HEK293 (cell line): Measurements from ENCODE around the gene QPCTL.

ENCODE experiments used
- FEZF1 ChIP-seq: fragments of 450-650 bp; formaldehyde crosslinking; IDR thresholded peaks from 2 replicates; pipeline ENCODE4 v1.5.1; 2016; ENCODE audit warnings: missing biosample characterization, missing genetic modification characterization
- GFI1B ChIP-seq: fragments of 450-650 bp; formaldehyde crosslinking; IDR thresholded peaks from 2 replicates; pipeline ENCODE4 v1.5.1; 2016; ENCODE audit warnings: missing biosample characterization, missing genetic modification characterization
- GLIS2 ChIP-seq: fragments of 450-650 bp; formaldehyde crosslinking; IDR thresholded peaks from 2 replicates; pipeline ENCODE4 v1.5.1; 2016; ENCODE audit warnings: missing biosample characterization, missing genetic modification characterization
- KLF8 ChIP-seq: fragments of 450-650 bp; formaldehyde crosslinking; IDR thresholded peaks from 2 replicates; pipeline ENCODE4 v1.5.1; 2016; ENCODE audit warnings: missing biosample characterization, missing genetic modification characterization
- MYNN ChIP-seq: fragments of 450-650 bp; formaldehyde crosslinking; IDR thresholded peaks from 2 replicates; pipeline ENCODE4 v1.5.1; 2016; ENCODE audit warnings: missing biosample characterization, missing genetic modification characterization, borderline replicate concordance
- RBAK ChIP-seq: fragments of 450-650 bp; formaldehyde crosslinking; IDR thresholded peaks from 2 replicates; pipeline ENCODE4 v1.5.1; 2016; ENCODE audit warnings: missing biosample characterization, missing genetic modification characterization
- TRIM28 ChIP-seq: IDR thresholded peaks from 2 replicates; pipeline ENCODE4 v1.6.1; 2011; ENCODE audit warnings: low read length, control low read depth, borderline replicate concordance
- YY1 ChIP-seq: fragments of 450-650 bp; formaldehyde crosslinking; IDR thresholded peaks from 2 replicates; pipeline ENCODE4 v1.5.1; 2018; ENCODE audit warnings: missing biosample characterization, missing genetic modification characterization
- ZBTB1 ChIP-seq: fragments of 450-650 bp; formaldehyde crosslinking; IDR thresholded peaks from 2 replicates; pipeline ENCODE4 v1.5.1; 2016; ENCODE audit warnings: missing biosample characterization, missing genetic modification characterization
- ZNF19 ChIP-seq: fragments of 450-650 bp; formaldehyde crosslinking; IDR thresholded peaks from 2 replicates; pipeline ENCODE4; 2016; ENCODE audit warnings: missing biosample characterization, missing genetic modification characterization, low read depth
- ZNF214 ChIP-seq: fragments of 450-650 bp; formaldehyde crosslinking; IDR thresholded peaks from 2 replicates; pipeline ENCODE4 v1.5.1; 2017; ENCODE audit warnings: missing biosample characterization, mild to moderate bottlenecking, missing genetic modification characterization, borderline replicate concordance
- ZNF239 ChIP-seq: fragments of 450-650 bp; formaldehyde crosslinking; IDR thresholded peaks from 2 replicates; pipeline ENCODE4 v1.5.1; 2016; ENCODE audit warnings: missing biosample characterization, missing genetic modification characterization
- ZNF416 ChIP-seq: fragments of 450-650 bp; formaldehyde crosslinking; IDR thresholded peaks from 2 replicates; pipeline ENCODE4 v1.5.1; 2016; ENCODE audit warnings: missing biosample characterization, missing genetic modification characterization
- ZNF660 ChIP-seq: fragments of 450-650 bp; IDR thresholded peaks from 2 replicates; pipeline ENCODE4 v1.5.1; 2018; ENCODE audit warnings: missing biosample characterization, mild to moderate bottlenecking, missing genetic modification characterization
- ZNF701 ChIP-seq: fragments of 450-650 bp; formaldehyde crosslinking; IDR thresholded peaks from 2 replicates; pipeline ENCODE4 v1.5.1; 2016; ENCODE audit warnings: missing biosample characterization, missing genetic modification characterization
- ZNF776 ChIP-seq: fragments of 450-650 bp; formaldehyde crosslinking; IDR thresholded peaks from 2 replicates; pipeline ENCODE4 v1.5.0; 2017; ENCODE audit warnings: missing biosample characterization, missing genetic modification characterization, borderline replicate concordance
- ZNF777 ChIP-seq: fragments of 450-650 bp; formaldehyde crosslinking; IDR thresholded peaks from 2 replicates; pipeline ENCODE4 v1.5.1; 2017; ENCODE audit warnings: missing biosample characterization, missing genetic modification characterization, borderline replicate concordance
- TF ChIP-seq, protein P1 (sequence below): fragments of 450-650 bp; formaldehyde crosslinking; IDR thresholded peaks from 2 replicates; pipeline ENCODE4 v1.5.1; 2017; ENCODE audit warnings: missing biosample characterization, missing genetic modification characterization
- TF ChIP-seq, protein P2 (sequence below): fragments of 450-650 bp; IDR thresholded peaks from 2 replicates; pipeline ENCODE4 v1.5.1; 2018; ENCODE audit warnings: missing biosample characterization, missing genetic modification characterization
- TF ChIP-seq, protein P3 (sequence below): fragments of 450-650 bp; formaldehyde crosslinking; IDR thresholded peaks from 2 replicates; pipeline ENCODE4 v1.5.1; 2016; ENCODE audit warnings: missing biosample characterization, missing genetic modification characterization
- TF ChIP-seq, protein P4 (sequence below): IDR thresholded peaks from 2 replicates; pipeline ENCODE4 v1.6.1; 2011; ENCODE audit warnings: mild to moderate bottlenecking, low read depth, low read length, borderline replicate concordance
- TF ChIP-seq, protein P5 (sequence below): fragments of 450-650 bp; formaldehyde crosslinking; IDR thresholded peaks from 2 replicates; pipeline ENCODE4 v1.5.1; 2016; ENCODE audit warnings: missing biosample characterization, missing genetic modification characterization
- TF ChIP-seq, protein P6 (sequence below): fragments of 450-650 bp; formaldehyde crosslinking; IDR thresholded peaks from 2 replicates; pipeline ENCODE4 v1.5.1; 2016; ENCODE audit warnings: missing biosample characterization, missing genetic modification characterization
- TF ChIP-seq, protein P7 (sequence below): fragments of 450-650 bp; formaldehyde crosslinking; IDR thresholded peaks from 2 replicates; pipeline ENCODE4 v1.5.1; 2016; ENCODE audit warnings: missing biosample characterization, missing genetic modification characterization
- TF ChIP-seq, protein P8 (sequence below): fragments of 450-650 bp; formaldehyde crosslinking; IDR thresholded peaks from 2 replicates; pipeline ENCODE4 v1.5.1; 2017; ENCODE audit warnings: missing biosample characterization, missing genetic modification characterization

Gene QPCTL

DNA sequence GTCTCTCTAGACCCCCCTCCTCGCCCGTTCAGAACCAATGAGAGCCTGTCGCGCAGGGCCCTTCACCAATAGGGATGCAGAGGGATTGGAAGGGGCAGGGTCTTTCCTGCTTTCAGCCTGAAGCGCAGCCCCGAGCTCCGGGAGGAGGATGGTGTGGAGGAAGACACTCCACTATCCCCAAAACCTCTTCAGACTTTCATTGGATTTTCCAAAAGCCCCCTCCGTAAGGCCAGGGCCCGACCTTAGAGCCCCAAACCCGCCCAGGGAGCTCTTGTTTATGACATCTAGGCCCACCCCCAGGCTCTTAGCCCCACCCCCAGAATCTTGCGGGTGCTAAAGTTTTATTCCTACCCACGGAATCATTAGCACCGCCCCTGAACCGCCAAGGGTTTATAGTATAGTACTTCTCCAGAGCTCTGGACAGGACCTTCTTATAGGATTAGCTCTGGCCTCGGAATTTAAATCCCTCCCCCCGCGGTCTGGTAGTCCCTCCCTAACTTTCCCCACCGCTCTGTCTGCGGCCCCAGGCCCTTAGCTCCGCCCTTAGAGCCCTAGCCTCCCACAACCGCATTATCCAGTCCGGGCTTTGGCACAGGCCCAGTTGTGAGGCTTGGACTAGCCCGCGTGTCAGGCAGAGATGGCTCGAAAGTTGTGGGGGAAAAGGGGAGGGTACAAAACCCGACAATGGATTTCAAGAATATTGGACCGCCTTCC lies 46.7 kb upstream of the QPCTL start (continued):
- TF ChIP-seq, protein P1, sequence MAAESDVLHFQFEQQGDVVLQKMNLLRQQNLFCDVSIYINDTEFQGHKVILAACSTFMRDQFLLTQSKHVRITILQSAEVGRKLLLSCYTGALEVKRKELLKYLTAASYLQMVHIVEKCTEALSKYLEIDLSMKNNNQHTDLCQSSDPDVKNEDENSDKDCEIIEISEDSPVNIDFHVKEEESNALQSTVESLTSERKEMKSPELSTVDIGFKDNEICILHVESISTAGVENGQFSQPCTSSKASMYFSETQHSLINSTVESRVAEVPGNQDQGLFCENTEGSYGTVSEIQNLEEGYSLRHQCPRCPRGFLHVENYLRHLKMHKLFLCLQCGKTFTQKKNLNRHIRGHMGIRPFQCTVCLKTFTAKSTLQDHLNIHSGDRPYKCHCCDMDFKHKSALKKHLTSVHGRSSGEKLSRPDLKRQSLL (tag by site-specific recombination): 0 out of 2 replicates have a peak, but pooled peaks have one; percentile 29
- TF ChIP-seq ZNF416 (tag by site-specific recombination) (no peak), KLF8 (tag by site-specific recombination) (peak; percentile 86), ZNF701 (tag by site-specific recombination) (no peak), TRIM28 (0 out of 2 replicates have a peak, but pooled peaks have one; percentile 31), ZNF660 (peak; percentile 95), ZBTB1 (tag by site-specific recombination) (no peak), GLIS2 (tag by site-specific recombination) (no peak), ZNF214 (tag by site-specific recombination) (no peak), ZNF19 (tag by site-specific recombination) (no peak), RBAK (tag by site-specific recombination) (no peak), ZNF776 (tag by site-specific recombination) (no peak), GFI1B (tag by site-specific recombination) (no peak), ZNF777 (tag by site-specific recombination) (no peak), YY1 (tag by site-specific recombination) (0 out of 2 replicates have a peak, but pooled peaks have one; percentile 18), ZNF239 (tag by site-specific recombination) (peak; percentile 13; the same call in 1 of the 2 replicates), MYNN (tag by site-specific recombination) (no peak), FEZF1 (tag by site-specific recombination) (no peak)
- TF ChIP-seq, protein P2, sequence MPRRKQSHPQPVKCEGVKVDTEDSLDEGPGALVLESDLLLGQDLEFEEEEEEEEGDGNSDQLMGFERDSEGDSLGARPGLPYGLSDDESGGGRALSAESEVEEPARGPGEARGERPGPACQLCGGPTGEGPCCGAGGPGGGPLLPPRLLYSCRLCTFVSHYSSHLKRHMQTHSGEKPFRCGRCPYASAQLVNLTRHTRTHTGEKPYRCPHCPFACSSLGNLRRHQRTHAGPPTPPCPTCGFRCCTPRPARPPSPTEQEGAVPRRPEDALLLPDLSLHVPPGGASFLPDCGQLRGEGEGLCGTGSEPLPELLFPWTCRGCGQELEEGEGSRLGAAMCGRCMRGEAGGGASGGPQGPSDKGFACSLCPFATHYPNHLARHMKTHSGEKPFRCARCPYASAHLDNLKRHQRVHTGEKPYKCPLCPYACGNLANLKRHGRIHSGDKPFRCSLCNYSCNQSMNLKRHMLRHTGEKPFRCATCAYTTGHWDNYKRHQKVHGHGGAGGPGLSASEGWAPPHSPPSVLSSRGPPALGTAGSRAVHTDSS (tag by site-specific recombination): no peak
- TF ChIP-seq, protein P3, sequence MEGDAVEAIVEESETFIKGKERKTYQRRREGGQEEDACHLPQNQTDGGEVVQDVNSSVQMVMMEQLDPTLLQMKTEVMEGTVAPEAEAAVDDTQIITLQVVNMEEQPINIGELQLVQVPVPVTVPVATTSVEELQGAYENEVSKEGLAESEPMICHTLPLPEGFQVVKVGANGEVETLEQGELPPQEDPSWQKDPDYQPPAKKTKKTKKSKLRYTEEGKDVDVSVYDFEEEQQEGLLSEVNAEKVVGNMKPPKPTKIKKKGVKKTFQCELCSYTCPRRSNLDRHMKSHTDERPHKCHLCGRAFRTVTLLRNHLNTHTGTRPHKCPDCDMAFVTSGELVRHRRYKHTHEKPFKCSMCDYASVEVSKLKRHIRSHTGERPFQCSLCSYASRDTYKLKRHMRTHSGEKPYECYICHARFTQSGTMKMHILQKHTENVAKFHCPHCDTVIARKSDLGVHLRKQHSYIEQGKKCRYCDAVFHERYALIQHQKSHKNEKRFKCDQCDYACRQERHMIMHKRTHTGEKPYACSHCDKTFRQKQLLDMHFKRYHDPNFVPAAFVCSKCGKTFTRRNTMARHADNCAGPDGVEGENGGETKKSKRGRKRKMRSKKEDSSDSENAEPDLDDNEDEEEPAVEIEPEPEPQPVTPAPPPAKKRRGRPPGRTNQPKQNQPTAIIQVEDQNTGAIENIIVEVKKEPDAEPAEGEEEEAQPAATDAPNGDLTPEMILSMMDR (tag by site-specific recombination): no peak
- TF ChIP-seq, protein P4, sequence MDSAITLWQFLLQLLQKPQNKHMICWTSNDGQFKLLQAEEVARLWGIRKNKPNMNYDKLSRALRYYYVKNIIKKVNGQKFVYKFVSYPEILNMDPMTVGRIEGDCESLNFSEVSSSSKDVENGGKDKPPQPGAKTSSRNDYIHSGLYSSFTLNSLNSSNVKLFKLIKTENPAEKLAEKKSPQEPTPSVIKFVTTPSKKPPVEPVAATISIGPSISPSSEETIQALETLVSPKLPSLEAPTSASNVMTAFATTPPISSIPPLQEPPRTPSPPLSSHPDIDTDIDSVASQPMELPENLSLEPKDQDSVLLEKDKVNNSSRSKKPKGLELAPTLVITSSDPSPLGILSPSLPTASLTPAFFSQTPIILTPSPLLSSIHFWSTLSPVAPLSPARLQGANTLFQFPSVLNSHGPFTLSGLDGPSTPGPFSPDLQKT: no peak
- TF ChIP-seq, protein P5, sequence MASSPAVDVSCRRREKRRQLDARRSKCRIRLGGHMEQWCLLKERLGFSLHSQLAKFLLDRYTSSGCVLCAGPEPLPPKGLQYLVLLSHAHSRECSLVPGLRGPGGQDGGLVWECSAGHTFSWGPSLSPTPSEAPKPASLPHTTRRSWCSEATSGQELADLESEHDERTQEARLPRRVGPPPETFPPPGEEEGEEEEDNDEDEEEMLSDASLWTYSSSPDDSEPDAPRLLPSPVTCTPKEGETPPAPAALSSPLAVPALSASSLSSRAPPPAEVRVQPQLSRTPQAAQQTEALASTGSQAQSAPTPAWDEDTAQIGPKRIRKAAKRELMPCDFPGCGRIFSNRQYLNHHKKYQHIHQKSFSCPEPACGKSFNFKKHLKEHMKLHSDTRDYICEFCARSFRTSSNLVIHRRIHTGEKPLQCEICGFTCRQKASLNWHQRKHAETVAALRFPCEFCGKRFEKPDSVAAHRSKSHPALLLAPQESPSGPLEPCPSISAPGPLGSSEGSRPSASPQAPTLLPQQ (tag by site-specific recombination): peak; percentile 58; the same call in 1 of the 2 replicates
- TF ChIP-seq, protein P6, sequence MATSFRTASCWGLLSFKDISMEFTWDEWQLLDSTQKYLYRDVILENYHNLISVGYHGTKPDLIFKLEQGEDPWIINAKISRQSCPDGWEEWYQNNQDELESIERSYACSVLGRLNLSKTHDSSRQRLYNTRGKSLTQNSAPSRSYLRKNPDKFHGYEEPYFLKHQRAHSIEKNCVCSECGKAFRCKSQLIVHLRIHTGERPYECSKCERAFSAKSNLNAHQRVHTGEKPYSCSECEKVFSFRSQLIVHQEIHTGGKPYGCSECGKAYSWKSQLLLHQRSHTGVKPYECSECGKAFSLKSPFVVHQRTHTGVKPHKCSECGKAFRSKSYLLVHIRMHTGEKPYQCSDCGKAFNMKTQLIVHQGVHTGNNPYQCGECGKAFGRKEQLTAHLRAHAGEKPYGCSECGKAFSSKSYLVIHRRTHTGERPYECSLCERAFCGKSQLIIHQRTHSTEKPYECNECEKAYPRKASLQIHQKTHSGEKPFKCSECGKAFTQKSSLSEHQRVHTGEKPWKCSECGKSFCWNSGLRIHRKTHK: no peak
- TF ChIP-seq, protein P7, sequence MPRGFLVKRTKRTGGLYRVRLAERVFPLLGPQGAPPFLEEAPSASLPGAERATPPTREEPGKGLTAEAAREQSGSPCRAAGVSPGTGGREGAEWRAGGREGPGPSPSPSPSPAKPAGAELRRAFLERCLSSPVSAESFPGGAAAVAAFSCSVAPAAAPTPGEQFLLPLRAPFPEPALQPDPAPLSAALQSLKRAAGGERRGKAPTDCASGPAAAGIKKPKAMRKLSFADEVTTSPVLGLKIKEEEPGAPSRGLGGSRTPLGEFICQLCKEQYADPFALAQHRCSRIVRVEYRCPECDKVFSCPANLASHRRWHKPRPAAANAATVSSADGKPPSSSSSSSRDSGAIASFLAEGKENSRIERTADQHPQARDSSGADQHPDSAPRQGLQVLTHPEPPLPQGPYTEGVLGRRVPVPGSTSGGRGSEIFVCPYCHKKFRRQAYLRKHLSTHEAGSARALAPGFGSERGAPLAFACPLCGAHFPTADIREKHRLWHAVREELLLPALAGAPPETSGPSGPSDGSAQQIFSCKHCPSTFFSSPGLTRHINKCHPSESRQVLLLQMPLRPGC (tag by site-specific recombination): no peak
- TF ChIP-seq, protein P8, sequence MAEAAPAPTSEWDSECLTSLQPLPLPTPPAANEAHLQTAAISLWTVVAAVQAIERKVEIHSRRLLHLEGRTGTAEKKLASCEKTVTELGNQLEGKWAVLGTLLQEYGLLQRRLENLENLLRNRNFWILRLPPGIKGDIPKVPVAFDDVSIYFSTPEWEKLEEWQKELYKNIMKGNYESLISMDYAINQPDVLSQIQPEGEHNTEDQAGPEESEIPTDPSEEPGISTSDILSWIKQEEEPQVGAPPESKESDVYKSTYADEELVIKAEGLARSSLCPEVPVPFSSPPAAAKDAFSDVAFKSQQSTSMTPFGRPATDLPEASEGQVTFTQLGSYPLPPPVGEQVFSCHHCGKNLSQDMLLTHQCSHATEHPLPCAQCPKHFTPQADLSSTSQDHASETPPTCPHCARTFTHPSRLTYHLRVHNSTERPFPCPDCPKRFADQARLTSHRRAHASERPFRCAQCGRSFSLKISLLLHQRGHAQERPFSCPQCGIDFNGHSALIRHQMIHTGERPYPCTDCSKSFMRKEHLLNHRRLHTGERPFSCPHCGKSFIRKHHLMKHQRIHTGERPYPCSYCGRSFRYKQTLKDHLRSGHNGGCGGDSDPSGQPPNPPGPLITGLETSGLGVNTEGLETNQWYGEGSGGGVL (tag by site-specific recombination): peak; percentile 62
